H9 (cell line): ENCODE measurements around the gene COPS6. TPM values are rescaled to one million over a fixed set of nuclear protein-coding genes. Genes with fewer than 3 reads are reported as not detected.
A peak's percentile ranks its signal among the peaks of the same experiment; 100 is the strongest.

ENCODE experiments used
- DNase-seq: peaks from one replicate; pipeline ENCODE4 v3.0.0-alpha.2; 2017
- H2AFZ ChIP-seq: one replicate; pipeline ENCODE4 v1.6.1; 2013; ENCODE audit warnings: mild to moderate bottlenecking, low read length, control low read depth, moderate library complexity
- H2AK5ac ChIP-seq: 2 replicates; pipeline ENCODE4 v1.6.1; 2013; ENCODE audit warnings: low read length, control low read depth, mixed read lengths; ENCODE audit not compliant: insufficient read length
- H2BK120ac ChIP-seq: one replicate; pipeline ENCODE4 v1.6.1; 2013; ENCODE audit warnings: low read depth, mild to moderate bottlenecking, low read length, control low read depth, inconsistent platforms; ENCODE audit not compliant: poor library complexity, severe bottlenecking
- H2BK12ac ChIP-seq: 2 replicates; pipeline ENCODE4 v1.6.1; 2013; ENCODE audit warnings: low read length, control low read depth, mixed read lengths, low read depth; ENCODE audit not compliant: insufficient read length
- H2BK15ac ChIP-seq: 2 replicates; pipeline ENCODE4 v1.6.1; 2013; ENCODE audit warnings: low read depth, low read length, control low read depth
- H2BK20ac ChIP-seq: one replicate; pipeline ENCODE4 v1.6.1; 2013; ENCODE audit warnings: low read depth, mild to moderate bottlenecking, low read length, control low read depth, inconsistent platforms; ENCODE audit not compliant: poor library complexity, severe bottlenecking
- H2BK5ac ChIP-seq: 2 replicates; pipeline ENCODE4 v1.6.1; 2013; ENCODE audit warnings: low read length, control low read depth, mixed read lengths; ENCODE audit not compliant: insufficient read length
- H3K14ac ChIP-seq: 2 replicates; pipeline ENCODE4 v1.6.1; 2013; ENCODE audit warnings: low read length, control low read depth; ENCODE audit not compliant: insufficient read depth
- H3K18ac ChIP-seq: 2 replicates; pipeline ENCODE4 v1.6.1; 2013; ENCODE audit warnings: low read depth, mild to moderate bottlenecking, mixed read lengths, low read length, control low read depth; ENCODE audit not compliant: insufficient read length
- H3K23ac ChIP-seq: 2 replicates; pipeline ENCODE4 v1.6.1; 2013; ENCODE audit warnings: low read length, control low read depth, mixed read lengths, low read depth; ENCODE audit not compliant: insufficient read length
- H3K23me2 ChIP-seq: 2 replicates; pipeline ENCODE4 v1.6.1; 2013; ENCODE audit warnings: low read depth, mild to moderate bottlenecking, mixed read lengths, low read length, control low read depth; ENCODE audit not compliant: insufficient read length, poor library complexity, severe bottlenecking
- H3K27ac ChIP-seq: 2 replicates; pipeline ENCODE4 v1.5.1; 2013; ENCODE audit warnings: low read length, control low read depth, mixed read lengths, low read depth; ENCODE audit not compliant: insufficient read length
- H3K27me3 ChIP-seq: 2 replicates; pipeline ENCODE4 v1.6.1; 2013; ENCODE audit warnings: low read length, control low read depth, inconsistent platforms; ENCODE audit not compliant: insufficient read depth
- H3K4ac ChIP-seq: 2 replicates; pipeline ENCODE4 v1.6.1; 2013; ENCODE audit warnings: low read depth, mild to moderate bottlenecking, control low read depth, inconsistent platforms, low read length, moderate library complexity
- H3K4me1 ChIP-seq: 2 replicates; pipeline ENCODE4 v1.6.1; 2013; ENCODE audit warnings: low read length, control low read depth, inconsistent platforms; ENCODE audit not compliant: insufficient read depth
- H3K4me2 ChIP-seq: 2 replicates; pipeline ENCODE4 v1.6.1; 2013; ENCODE audit warnings: low read length, control low read depth, mixed read lengths; ENCODE audit not compliant: insufficient read length, insufficient read depth
- H3K56ac ChIP-seq: 2 replicates; pipeline ENCODE4 v1.6.1; 2013; ENCODE audit warnings: low read depth, mild to moderate bottlenecking, mixed read lengths, low read length, control low read depth; ENCODE audit not compliant: insufficient read length
- H3K79me1 ChIP-seq: 2 replicates; pipeline ENCODE4 v1.6.1; 2013; ENCODE audit warnings: low read depth, mild to moderate bottlenecking, moderate library complexity, low read length, control low read depth, inconsistent platforms; ENCODE audit not compliant: insufficient read depth, poor library complexity, severe bottlenecking
- H3K79me2 ChIP-seq: 2 replicates; pipeline ENCODE4 v1.6.1; 2013; ENCODE audit warnings: low read length, control low read depth, inconsistent platforms; ENCODE audit not compliant: insufficient read depth
- H3K9ac ChIP-seq: 2 replicates; pipeline ENCODE4 v1.6.1; 2013; ENCODE audit warnings: low read length, control low read depth, mixed read lengths; ENCODE audit not compliant: insufficient read length; ENCODE audit errors: extremely low read depth
- H3K9me3 ChIP-seq: one replicate; pipeline ENCODE4 v1.6.1; 2013; ENCODE audit warnings: low read depth, low read length, inconsistent platforms; ENCODE audit not compliant: control insufficient read depth
- H3T11ph ChIP-seq: one replicate; pipeline ENCODE4 v1.6.1; 2013; ENCODE audit warnings: mild to moderate bottlenecking, low read length, control low read depth, inconsistent platforms
- H4K20me1 ChIP-seq: one replicate; pipeline ENCODE4 v1.6.1; 2013; ENCODE audit not compliant: control insufficient read depth, insufficient read length, insufficient read depth
- H4K5ac ChIP-seq: 2 replicates; pipeline ENCODE4 v1.6.1; 2013; ENCODE audit warnings: low read depth, mild to moderate bottlenecking, mixed read lengths, low read length, control low read depth; ENCODE audit not compliant: insufficient read length
- H4K8ac ChIP-seq: replicated peaks from 2 replicates; pipeline ENCODE4 v1.6.1; 2013; ENCODE audit warnings: low read length, control low read depth, mixed read lengths, low read depth; ENCODE audit not compliant: insufficient read length
- H4K91ac ChIP-seq: 2 replicates; pipeline ENCODE4 v1.6.1; 2013; ENCODE audit warnings: low read depth, mild to moderate bottlenecking, moderate library complexity, mixed read lengths, low read length, control low read depth; ENCODE audit not compliant: insufficient read length
- H3K27ac Mint-ChIP-seq, 3 experiments: 2 replicates in 2 of 3; 3 replicates in 1 of 3; pipeline ENCODE4 v1.8.0; 2020 to 2021; ENCODE audit warnings: mixed read lengths in 3 of 3, mild to moderate bottlenecking in 1 of 3, moderate library complexity in 1 of 3
- H3K27me3 Mint-ChIP-seq: 2 replicates; pipeline ENCODE4 v1.8.0; 2021; ENCODE audit warnings: low read depth, mild to moderate bottlenecking, moderate library complexity, mixed read lengths
- H3K36me3 Mint-ChIP-seq, 3 experiments: 2 replicates in 2 of 3; 3 replicates in 1 of 3; pipeline ENCODE4 v1.8.0; 2020 to 2021; ENCODE audit warnings: low read depth in 3 of 3, mixed read lengths in 3 of 3; ENCODE audit not compliant: insufficient read depth in 1 of 3
- H3K4me1 Mint-ChIP-seq, 2 experiments: 2 replicates each; pipeline ENCODE4 v1.8.0; 2020; ENCODE audit warnings: mixed read lengths in 2 of 2
- H3K4me3 Mint-ChIP-seq, 2 experiments: 2 replicates in 1 of 2; 3 replicates in 1 of 2; pipeline ENCODE4 v1.8.0; 2020 to 2021; ENCODE audit warnings: mild to moderate bottlenecking in 2 of 2, mixed read lengths in 2 of 2, moderate library complexity in 1 of 2
- H3K9me3 Mint-ChIP-seq, 2 experiments: 2 replicates in 1 of 2; 3 replicates in 1 of 2; pipeline ENCODE4 v1.8.0; 2020; ENCODE audit warnings: mild to moderate bottlenecking in 2 of 2, mixed read lengths in 2 of 2, moderate library complexity in 1 of 2
- CTCF ChIP-seq: fragments of 200-600 bp; sonication (generic); conservative IDR thresholded peaks from 3 replicates; pipeline ENCODE4 v1.8.0; 2021; ENCODE audit warnings: antibody characterized with exemption, mild to moderate bottlenecking
- WGBS: extraction: QIAGEN DNeasy Blood & Tissue Kit; methylation state at CpG from one replicate; pipeline ENCODE4 v1.1.7; 2013; ENCODE audit warnings: missing lambda C conversion rate, low lambda C conversion rate, mixed read lengths; ENCODE audit not compliant: insufficient read length; ENCODE audit errors: extremely low coverage; 5-methylcytosine and 5-hydroxymethylcytosine counted together
- total RNA-seq: library from RNA; stranded (reverse); gene quantifications from 2 replicates; pipeline ENCODE4 v1.2.1, GENCODE V29; 2021

Gene COPS6
- total RNA-seq, 1 experiment from 2014 or later = 140 TPM

- peak; percentile 76 for DNase-seq
- Histone ChIP-seq H4K8ac (no peak overlapping the region), H3K23me2 (peaks cover 5% of the 10 kb centered on the region), H2BK15ac (no peak overlapping the region), H2AFZ (no peak overlapping the region), H2BK5ac (no peak overlapping the region), H4K5ac (no peak overlapping the region), H2BK12ac (no peak overlapping the region), H3K14ac (no peak overlapping the region), H3K27me3 (no peaks in the 10 kb centered on the region), H3K79me2 (no peaks in the 10 kb centered on the region), H3K4me1 (no peaks in the 10 kb centered on the region), H2AK5ac (no peak overlapping the region), H3K4ac (no peak overlapping the region), H3K23ac (no peak overlapping the region), H3K56ac (no peak overlapping the region), H3K79me1 (no peaks in the 10 kb centered on the region), H3K9ac (no peak overlapping the region), H3K9me3 (no peaks in the 10 kb centered on the region), H3T11ph (no peak overlapping the region), H3K18ac (no peak overlapping the region), H3K4me2 (peak overlapping the region; percentile 65), H2BK20ac (no peak overlapping the region), H4K91ac (no peak overlapping the region), H3K27ac (no peak overlapping the region), H2BK120ac (no peak overlapping the region), H4K20me1 (no peaks in the 10 kb centered on the region)
- H3K27me3 Mint-ChIP-seq = no peaks in the 10 kb centered on the region
- no CpG with 5 or more reads among the region's 19 CpGs for WGBS
- peaks cover 12 to 13% of the 10 kb centered on the region in 2 experiments for H3K4me1 Mint-ChIP-seq
- H3K4me3 Mint-ChIP-seq = peak overlapping the region; percentile 96 to 98
- no peaks in the 10 kb centered on the region for H3K9me3 Mint-ChIP-seq
- peaks cover 6 to 23% (median 17%) of the 10 kb centered on the region in 3 experiments; a peak in 5 of 7 replicates for H3K36me3 Mint-ChIP-seq
- peak overlapping the region; percentile 99; a peak in 6 of 7 replicates for H3K27ac Mint-ChIP-seq
- no peak for TF ChIP-seq CTCF
Observed at GRCh38 chr7:100119970-100120732, 31.4 kb downstream of the COPS6 start.
